Activated CD4-positive, alpha-beta T cell treated with anti-CD3 and anti-CD28 coated beads, Interleukin-2, amount 10 ng/mL, durations not matched to agents 7 days and 5 days (primary cell): ENCODE data around the gene STARD10. TPM values are rescaled to one million over a fixed set of nuclear protein-coding genes. Genes with fewer than 3 reads are reported as not detected.

Experiments
- CTCF ChIA-PET: fragments of 350-600 bp; sonication (Branson Sonifier 250); formaldehyde crosslinking; loops from one replicate; lab custom pipeline; 2021; ENCODE audit warnings: antibody characterized with exemption; lab: Charles Lee
- POLR2A ChIA-PET: fragments of 350-600 bp; sonication (Branson Sonifier 250); formaldehyde crosslinking; loops from one replicate; lab custom pipeline; 2021; ENCODE audit warnings: antibody characterized with exemption; lab: Charles Lee
- DNase-seq: peaks from one replicate; pipeline ENCODE4 v3.0.0-alpha.2; 2020
- H3K27ac Mint-ChIP-seq: one replicate; pipeline ENCODE4 v1.8.0; 2021; ENCODE audit warnings: mild to moderate bottlenecking, moderate library complexity, mixed read lengths
- H3K27me3 Mint-ChIP-seq: one replicate; pipeline ENCODE4 v1.8.0; 2021; ENCODE audit warnings: mixed read lengths
- H3K36me3 Mint-ChIP-seq: one replicate; pipeline ENCODE4 v1.8.0; 2021; ENCODE audit warnings: low read depth, mixed read lengths
- H3K4me1 Mint-ChIP-seq: one replicate; pipeline ENCODE4 v1.8.0; 2021; ENCODE audit warnings: mixed read lengths
- H3K4me3 Mint-ChIP-seq: one replicate; pipeline ENCODE4 v1.8.0; 2021; ENCODE audit warnings: mild to moderate bottlenecking, moderate library complexity, mixed read lengths
- H3K9me3 Mint-ChIP-seq: one replicate; pipeline ENCODE4 v1.8.0; 2021; ENCODE audit warnings: mixed read lengths
- total RNA-seq, 2 experiments: library from RNA; stranded (reverse); gene quantifications; one replicate each; pipeline ENCODE4 v1.2.3, GENCODE V29; 2021

Gene STARD10
- total RNA-seq, 2 experiments from 2014 or later: 4.5 to 6.4 TPM

- POLR2A ChIA-PET: interaction anchor here (0.6 kb wide), 1 partner anchor 13 kb away, joined by 4 read pairs; no protein-coding TSS in a partner anchor
- CTCF ChIA-PET: interaction anchor here (0.9 to 2.9 kb wide), 6 partner anchors 10 to 28 kb away, joined by 3 to 16 read pairs (median 4); no protein-coding TSS in a partner anchor
- no peaks in the 10 kb centered on the region for H3K36me3 Mint-ChIP-seq
Observed at GRCh38 chr11:72750556-72751115, 43.2 kb downstream of the STARD10 start.

GRCh38 chr11:72750086-72750485 is 43.8 kb downstream of the STARD10 start:
- CTCF ChIA-PET: interaction anchor here (0.9 to 2.9 kb wide), 7 partner anchors 9 to 60 kb away, joined by 3 to 16 read pairs (median 4); no protein-coding TSS in a partner anchor
- DNase-seq: no peak
- peaks cover 35% of the 10 kb centered on the region for H3K4me1 Mint-ChIP-seq
- H3K36me3 Mint-ChIP-seq: no peaks in the 10 kb centered on the region
- H3K27ac Mint-ChIP-seq: no peak overlapping the region
- no peak overlapping the region for H3K4me3 Mint-ChIP-seq
- no peaks in the 10 kb centered on the region for H3K9me3 Mint-ChIP-seq
- no peaks in the 10 kb centered on the region for H3K27me3 Mint-ChIP-seq
- POLR2A ChIA-PET: interaction anchor here (0.6 kb wide), 1 partner anchor 48 kb away, joined by 3 read pairs; no protein-coding TSS in a partner anchor

More at GRCh38 chr11:72750556-72751115, 43.2 kb downstream of the STARD10 start:
- DNase-seq: no peak
- Mint-ChIP-seq H3K4me3 (peak overlapping the region; percentile 83), H3K27me3 (no peaks in the 10 kb centered on the region), H3K9me3 (no peaks in the 10 kb centered on the region), H3K4me1 (peaks cover 35% of the 10 kb centered on the region), H3K27ac (no peak overlapping the region)

GRCh38 chr11:72747289-72747855 is 46.5 kb downstream of the STARD10 start:
- ChIA-PET POLR2A (no interaction called here), CTCF (interaction anchor here (0.9 to 2.4 kb wide), 3 partner anchors 9 to 23 kb away, joined by 3 to 16 read pairs (median 4); no protein-coding TSS in a partner anchor)
- no peak overlapping the region for H3K4me3 Mint-ChIP-seq
- H3K9me3 Mint-ChIP-seq: no peaks in the 10 kb centered on the region
- DNase-seq: no peak
- H3K4me1 Mint-ChIP-seq: peaks cover 35% of the 10 kb centered on the region
- H3K27ac Mint-ChIP-seq: peak overlapping the region; percentile 19
- H3K36me3 Mint-ChIP-seq: no peaks in the 10 kb centered on the region
- H3K27me3 Mint-ChIP-seq: no peaks in the 10 kb centered on the region

- Mint-ChIP-seq H3K9me3 (no peaks in the 10 kb centered on the region), H3K4me1 (peaks cover 40% of the 10 kb centered on the region), H3K4me3 (no peak overlapping the region), H3K36me3 (no peaks in the 10 kb centered on the region), H3K27ac (no peak overlapping the region), H3K27me3 (no peaks in the 10 kb centered on the region)
- ChIA-PET POLR2A (no interaction called here), CTCF (interaction anchor here (0.6 to 2.4 kb wide), 4 partner anchors 8 to 22 kb away, joined by 3 to 16 read pairs (median 4); no protein-coding TSS in a partner anchor)
- no peak for DNase-seq
Observed at GRCh38 chr11:72746821-72747220, 47.0 kb downstream of the STARD10 start.

- no peak for DNase-seq
- POLR2A ChIA-PET: no interaction called here
- Mint-ChIP-seq H3K4me3 (no peak overlapping the region), H3K27ac (no peak overlapping the region), H3K9me3 (no peaks in the 10 kb centered on the region), H3K36me3 (no peaks in the 10 kb centered on the region), H3K4me1 (peaks cover 43% of the 10 kb centered on the region), H3K27me3 (no peaks in the 10 kb centered on the region)
- CTCF ChIA-PET: interaction anchor here (0.9 to 2.4 kb wide), 3 partner anchors 13 to 23 kb away, joined by 3 to 16 read pairs (median 3); no protein-coding TSS in a partner anchor
Observed at GRCh38 chr11:72745925-72746550, 47.8 kb downstream of the STARD10 start.

- no peak for DNase-seq
- Mint-ChIP-seq H3K9me3 (no peaks in the 10 kb centered on the region), H3K36me3 (no peaks in the 10 kb centered on the region), H3K4me1 (peaks cover 43% of the 10 kb centered on the region), H3K27me3 (no peaks in the 10 kb centered on the region), H3K4me3 (no peak overlapping the region), H3K27ac (no peak overlapping the region)
- POLR2A ChIA-PET: no interaction called here
- CTCF ChIA-PET: interaction anchor here (0.6 to 1.4 kb wide), 2 partner anchors 22 to 739 kb away, joined by 3 read pairs; no protein-coding TSS in a partner anchor
Observed at GRCh38 chr11:72745511-72745910, 48.3 kb downstream of the STARD10 start.

- no peaks in the 10 kb centered on the region for H3K9me3 Mint-ChIP-seq
- no peak overlapping the region for H3K4me3 Mint-ChIP-seq
- CTCF ChIA-PET: interaction anchor here (0.9 kb wide), 1 partner anchor 19 kb away, joined by 4 read pairs; no protein-coding TSS in a partner anchor
- H3K27me3 Mint-ChIP-seq: no peaks in the 10 kb centered on the region
- peaks cover 48% of the 10 kb centered on the region for H3K4me1 Mint-ChIP-seq
- no peak for DNase-seq
- POLR2A ChIA-PET: no interaction called here
- H3K36me3 Mint-ChIP-seq: no peaks in the 10 kb centered on the region
- H3K27ac Mint-ChIP-seq: no peak overlapping the region
Observed at GRCh38 chr11:72744474-72744873, 49.4 kb downstream of the STARD10 start.

- Mint-ChIP-seq H3K27me3 (no peaks in the 10 kb centered on the region), H3K4me1 (peaks cover 50% of the 10 kb centered on the region), H3K9me3 (no peaks in the 10 kb centered on the region), H3K27ac (no peak overlapping the region), H3K36me3 (no peaks in the 10 kb centered on the region), H3K4me3 (no peak overlapping the region)
- DNase-seq: no peak
- CTCF ChIA-PET: interaction anchor here (0.9 kb wide), 1 partner anchor 18 kb away, joined by 4 read pairs; no protein-coding TSS in a partner anchor
- POLR2A ChIA-PET: no interaction called here
Observed at GRCh38 chr11:72743321-72744221, 50.3 kb downstream of the STARD10 start.

- Mint-ChIP-seq H3K27me3 (no peaks in the 10 kb centered on the region), H3K36me3 (peaks cover under 1% of the 10 kb centered on the region), H3K9me3 (no peaks in the 10 kb centered on the region), H3K4me1 (peaks cover 56% of the 10 kb centered on the region), H3K27ac (peak overlapping the region; percentile 9), H3K4me3 (no peak overlapping the region)
- ChIA-PET CTCF (no interaction called here), POLR2A (no interaction called here)
- no peak for DNase-seq
Observed at GRCh38 chr11:72742513-72743320, 51.1 kb downstream of the STARD10 start.

GRCh38 chr11:72741849-72742512 is 51.9 kb downstream of the STARD10 start:
- H3K4me3 Mint-ChIP-seq: no peak overlapping the region
- H3K36me3 Mint-ChIP-seq: peaks cover 7% of the 10 kb centered on the region
- peak overlapping the region; percentile 77 for H3K27ac Mint-ChIP-seq
- DNase-seq: no peak
- no peaks in the 10 kb centered on the region for H3K27me3 Mint-ChIP-seq
- H3K9me3 Mint-ChIP-seq: no peaks in the 10 kb centered on the region
- ChIA-PET POLR2A (no interaction called here), CTCF (interaction anchor here (0.6 to 1.6 kb wide), 2 partner anchors 9 to 1158 kb away, joined by 3 to 5 read pairs; no protein-coding TSS in a partner anchor)
- H3K4me1 Mint-ChIP-seq: peaks cover 63% of the 10 kb centered on the region

GRCh38 chr11:72741429-72741833 is 52.4 kb downstream of the STARD10 start:
- DNase-seq: no peak
- Mint-ChIP-seq H3K27ac (peak overlapping the region; percentile 80), H3K27me3 (no peaks in the 10 kb centered on the region), H3K4me1 (peaks cover 69% of the 10 kb centered on the region), H3K36me3 (peaks cover 10% of the 10 kb centered on the region), H3K9me3 (no peaks in the 10 kb centered on the region), H3K4me3 (no peak overlapping the region)
- ChIA-PET POLR2A (no interaction called here), CTCF (interaction anchor here (0.6 to 1.6 kb wide), 3 partner anchors 9 to 1158 kb away, joined by 3 to 5 read pairs (median 4); no protein-coding TSS in a partner anchor)
